Measurements from ENCODE around the gene GDF9. TPM values are rescaled to one million over a fixed set of nuclear protein-coding genes. Genes with fewer than 3 reads are reported as not detected.

The GDF9 gene
- total and polyA plus RNA-seq, 10 of the 15 experiments (the other 5 are each of a cell fraction or from before 2014, with no cell fraction given), result 0.11 to 1.5 (median 0.34) TPM

GRCh38 chr5:132814503-132815294, 51.6 kb downstream of the GDF9 start:
- SMC1A ChIA-PET (ENCODE audit: uncharacterized antibody, unreplicated experiment), result interaction anchor here (0.6 to 1.4 kb wide), 3 partner anchors 29 to 223 kb away, joined by 3 read pairs; no protein-coding TSS in a partner anchor
- no peak for ATAC-seq
- no TSS peak for BruUV-seq (replicated peaks)

More at GRCh38 chr5:132814503-132815294, 51.6 kb downstream of the GDF9 start:
- no peak overlapping the region for H3K4me3 ChIP-seq
- peaks cover 0 to 11% of the 10 kb centered on the region in 2 experiments; a peak in 2 of 4 replicates for H3K27me3 ChIP-seq (replicated peaks in 1 of 2; ENCODE audit: control insufficient read depth in 2 of 2, insufficient read depth in 2 of 2, low read length in 1 of 2)
- CTCF ChIA-PET, result interaction anchor here (1.0 to 7.7 kb wide), 7 partner anchors 13 to 288 kb away, joined by 4 to 136 read pairs (median 5); partner anchors contain the start of gene CCNI2
- no peak for FAIRE-seq
- no peak overlapping the region for H3K9ac ChIP-seq (ENCODE audit: control insufficient read depth, insufficient read depth, low read length)
- no peak for TF ChIP-seq MEF2A (IDR thresholded peaks at IDR 0.05; ENCODE audit: insufficient read depth, low read depth, low read length)
- TF ChIP-seq USF2 (IDR thresholded peaks at IDR 0.05; ENCODE audit: borderline replicate concordance, low read depth, low read length), result no peak
- H3K79me2 ChIP-seq (ENCODE audit: control insufficient read depth, insufficient read depth, low read length), result no peaks in the 10 kb centered on the region
- H2AFZ ChIP-seq (ENCODE audit: control insufficient read depth, low read depth, low read length), result no peak overlapping the region
- no peaks in the 10 kb centered on the region; the same call in 1 of the 2 replicates for H3K4me1 ChIP-seq (ENCODE audit: control insufficient read depth, insufficient read depth, low read length)
- H3K9me3 ChIP-seq (replicated peaks; ENCODE audit: control insufficient read depth, insufficient read depth, low read length), result no peaks in the 10 kb centered on the region; the same call in 2 of the 3 replicates
- H3K27ac ChIP-seq (ENCODE audit: control insufficient read depth, insufficient read depth), result no peak overlapping the region
- H3K36me3 ChIP-seq (ENCODE audit: control insufficient read depth in 2 of 2, insufficient read depth in 2 of 2, low read length in 1 of 2), result no peaks in the 10 kb centered on the region
- no peak for DNase-seq (ENCODE audit: low read depth, low spot score)
- RAD21 ChIA-PET (ENCODE audit: unreplicated experiment), result interaction anchor here (0.7 to 7.7 kb wide), 7 partner anchors 6 to 288 kb away, joined by 3 to 106 read pairs (median 4); no protein-coding TSS in a partner anchor
- no peak overlapping the region for H3K4me2 ChIP-seq (ENCODE audit: control insufficient read depth, insufficient read depth)
- WGBS (ENCODE audit: insufficient coverage, insufficient replicate concordance, low lambda C conversion rate, missing lambda C conversion rate), result 87% methylated on average over 75 of the region's 81 CpGs
- H4K20me1 ChIP-seq (ENCODE audit: control insufficient read depth, insufficient read depth), result no peaks in the 10 kb centered on the region
- in situ Hi-C loops (cut with MboI), result loop anchor here (5.0 kb wide), 1 partner anchor 427 kb away; no protein-coding TSS in a partner anchor
- POLR2A ChIA-PET, result interaction anchor here (0.5 to 0.6 kb wide), 2 partner anchors 18 to 54 kb away, joined by 3 to 4 read pairs; no protein-coding TSS in a partner anchor
- intact Hi-C loops (cut with micrococcal nuclease; ENCODE audit: unreplicated experiment), result no loop called here

Measured in GM12878 (cell line).